HepG2 (cell line): Measurements from ENCODE around the gene PARP8. TPM values are rescaled to one million over a fixed set of nuclear protein-coding genes. Genes with fewer than 3 reads are reported as not detected.

Source experiments
- ATAC-seq: fragments of 200-7000 bp; cut with Tn5 transposase; 3 replicates; pipeline ENCODE4 v1.9.1; 2020; ENCODE audit warnings: mild to moderate bottlenecking, moderate library complexity
- BruUV-seq: library from RNA; stranded (reverse); fragments of 400-500 nt; replicated peaks from 2 replicates; lab custom pipeline; 2021; lab: Mats Ljungman, UMichigan
- CTCF ChIA-PET: fragments of 300-600 bp; formaldehyde crosslinking; extraction: SDS; loops from one replicate; lab custom pipeline; 2021; ENCODE audit warnings: low total read pairs, inconsistent platforms, low intra/inter-chr PET ratio; lab: Yijun Ruan, JAX
- POLR2A ChIA-PET: fragments of 350-600 bp; sonication (Branson Sonifier 250); formaldehyde crosslinking; loops from one replicate; lab custom pipeline; 2020; ENCODE audit warnings: antibody characterized with exemption, inconsistent platforms; lab: Yijun Ruan, JAX
- DNase-seq: peaks from one replicate; pipeline ENCODE4 v3.0.0-alpha.2; 2015; ENCODE audit warnings: low spot score
- FAIRE-seq: peaks from 3 replicates; lab custom pipeline; 2011; peaks lifted over from hg19 to GRCh38; lab: Jason Lieb, UNC
- H2AFZ ChIP-seq: one replicate; pipeline ENCODE4 v1.6.1; 2011; ENCODE audit warnings: low read length, inconsistent platforms
- H3K27ac ChIP-seq: fragments of 300-600 bp; 3 replicates; pipeline ENCODE4 v1.8.0; 2011; ENCODE audit warnings: mixed run types, mild to moderate bottlenecking, mixed read lengths, low read length, inconsistent platforms; ENCODE audit not compliant: insufficient read depth; ENCODE audit errors: extremely low read length
- H3K27me3 ChIP-seq, 2 experiments: fragments of 200-600 bp in 1 of 2; 2 replicates in 1 of 2; 3 replicates in 1 of 2; pipeline versions ENCODE4 v1.6.0 to v1.8.0; 2011; ENCODE audit warnings: low read length in 2 of 2, mild to moderate bottlenecking in 2 of 2, moderate library complexity in 2 of 2, inconsistent platforms in 1 of 2; ENCODE audit not compliant: insufficient read depth in 2 of 2, control insufficient read depth in 1 of 2
- H3K36me3 ChIP-seq, 2 experiments: fragments of 200-600 bp in 1 of 2; replicated peaks in 1 of 2; 2 replicates in 1 of 2; 3 replicates in 1 of 2; pipeline versions ENCODE4 v1.5.1 to v1.8.0; 2011; ENCODE audit warnings: low read length in 2 of 2, inconsistent platforms in 1 of 2; ENCODE audit not compliant: insufficient read depth in 2 of 2, control insufficient read depth in 1 of 2
- H3K4me1 ChIP-seq: 2 replicates; pipeline ENCODE4 v1.5.1; 2012; ENCODE audit warnings: low read length, inconsistent platforms; ENCODE audit not compliant: insufficient read depth
- H3K4me2 ChIP-seq: 2 replicates; pipeline ENCODE4 v1.6.0; 2011; ENCODE audit warnings: low read depth, low read length, inconsistent platforms
- H3K4me3 ChIP-seq, 3 experiments: fragments of 200-600 bp in 1 of 3; sonication (generic), shearing (Covaris generic) in 1 of 3; replicated peaks in 1 of 3; 2 replicates each; pipeline ENCODE4 v1.5.1; 2011 to 2016; ENCODE audit warnings: low read length in 3 of 3, inconsistent platforms in 2 of 3, low read depth in 2 of 3, mild to moderate bottlenecking in 2 of 3, control low read depth in 1 of 3, mixed read lengths in 1 of 3; ENCODE audit not compliant: insufficient read depth in 1 of 3
- H3K79me2 ChIP-seq: one replicate; pipeline ENCODE4 v1.6.1; 2011; ENCODE audit warnings: low read length, inconsistent platforms; ENCODE audit not compliant: insufficient read depth
- H3K9ac ChIP-seq: 2 replicates; pipeline ENCODE4 v1.6.0; 2011; ENCODE audit warnings: mild to moderate bottlenecking, low read depth, low read length, inconsistent platforms; ENCODE audit not compliant: insufficient read depth
- H3K9me3 ChIP-seq: 2 replicates; pipeline ENCODE4 v1.5.1; 2012; ENCODE audit warnings: mild to moderate bottlenecking, low read length
- H4K20me1 ChIP-seq: 2 replicates; pipeline ENCODE4 v1.6.0; 2011; ENCODE audit warnings: inconsistent platforms, mild to moderate bottlenecking, low read length, moderate library complexity; ENCODE audit not compliant: insufficient read depth
- HMGA1 ChIP-seq: sonication (generic); formaldehyde crosslinking; conservative IDR thresholded peaks from 2 replicates; pipeline ENCODE4 v1.4.0; 2020; ENCODE audit warnings: missing genetic modification reagents
- HNF4G ChIP-seq, 2 experiments: sonication (generic) in 1 of 2; formaldehyde crosslinking in 1 of 2; IDR thresholded peaks; 2 replicates each; pipeline versions ENCODE4 v1.4.0 to v1.6.1; 2011 to 2020; ENCODE audit warnings: borderline replicate concordance in 2 of 2, low read depth in 2 of 2, mild to moderate bottlenecking in 2 of 2, low read length in 1 of 2, missing genetic modification reagents in 1 of 2, moderate library complexity in 1 of 2
- HNRNPLL ChIP-seq: fragments of 200-400 bp; formaldehyde crosslinking; IDR thresholded peaks from 2 replicates; pipeline ENCODE4 v1.6.1; 2017; ENCODE audit warnings: mild to moderate bottlenecking, low read depth, low read length; ENCODE audit not compliant: poor library complexity, severe bottlenecking
- PTBP1 ChIP-seq: fragments of 200-400 bp; formaldehyde crosslinking; IDR thresholded peaks from 2 replicates; pipeline ENCODE4 v1.6.1; 2018; ENCODE audit warnings: low read length, low read depth; ENCODE audit not compliant: poor library complexity, severe bottlenecking
- SYNCRIP ChIP-seq: fragments of 200-400 bp; formaldehyde crosslinking; IDR thresholded peaks from 2 replicates; pipeline ENCODE4 v1.6.1; 2018; ENCODE audit warnings: mild to moderate bottlenecking, low read depth, low read length; ENCODE audit not compliant: insufficient read depth
- TRAFD1 ChIP-seq: sonication (generic); formaldehyde crosslinking; IDR thresholded peaks from 2 replicates; pipeline ENCODE4 v1.5.1; 2020; ENCODE audit warnings: missing genetic modification reagents, mild to moderate bottlenecking, borderline replicate concordance
- YEATS4 ChIP-seq: sonication (generic); formaldehyde crosslinking; IDR thresholded peaks from 2 replicates; pipeline ENCODE4 v1.4.0; 2020; ENCODE audit warnings: missing genetic modification reagents, borderline replicate concordance
- ZBTB2 ChIP-seq: sonication (generic); formaldehyde crosslinking; IDR thresholded peaks from 2 replicates; pipeline ENCODE4 v1.8.0; 2022; ENCODE audit warnings: low read depth, missing genetic modification reagents
- ZBTB37 ChIP-seq: sonication (generic); formaldehyde crosslinking; IDR thresholded peaks from 2 replicates; pipeline ENCODE4 v1.4.0; 2020; ENCODE audit warnings: mild to moderate bottlenecking, missing genetic modification reagents
- ZNF331 ChIP-seq: sonication (generic); formaldehyde crosslinking; IDR thresholded peaks from 2 replicates; pipeline ENCODE4 v1.4.0; 2020; ENCODE audit warnings: missing genetic modification reagents
- ZNF652 ChIP-seq: IDR thresholded peaks from 2 replicates; pipeline ENCODE4 v1.6.1; 2016; ENCODE audit warnings: low read depth, borderline replicate concordance
- ZNF670 ChIP-seq: sonication (generic); formaldehyde crosslinking; IDR thresholded peaks from 2 replicates; pipeline ENCODE4 v1.8.0; 2022; ENCODE audit warnings: mild to moderate bottlenecking, missing genetic modification reagents, borderline replicate concordance
- ZSCAN31 ChIP-seq: sonication (generic); formaldehyde crosslinking; IDR thresholded peaks from 2 replicates; pipeline ENCODE4 v1.5.0; 2020; ENCODE audit warnings: low read depth, mild to moderate bottlenecking, missing genetic modification reagents
- WGBS: methylation state at CpG from one replicate; pipeline ENCODE4 v1.1.6; 2017; ENCODE audit warnings: low lambda C conversion rate; 5-methylcytosine and 5-hydroxymethylcytosine counted together
- in situ Hi-C: cut with HindIII; loops from 2 replicates; pipeline ENCODE4 v1.10.0; 2017; ENCODE audit warnings: low pct_unique_long_range_greater_than_20kb; ENCODE audit not compliant: extremely low pct_ligation_motif_present
- intact Hi-C: fragments of 100-400 bp; cut with micrococcal nuclease; formaldehyde crosslinking; loops from one replicate; pipeline ENCODE4 v1.10.0; 2022; ENCODE audit not compliant: unreplicated experiment
- polyA plus RNA-seq, 8 experiments: library from polyadenylated mRNA; depleted of rRNA in 3 of 8; stranded (reverse) in 7 of 8; unstranded in 1 of 8; fragments of >200 nt; fragmentation: Illumina TruSeq in 4 of 8; extraction: Trizol in 4 of 8; gene quantifications; 2 replicates each; pipeline versions ENCODE4 v1.2.1 to v1.2.3, GENCODE V29; 2011 to 2016; ENCODE audit warnings: low read depth in 4 of 8, missing spikeins in 1 of 8, mixed read lengths in 1 of 8; ENCODE audit not compliant: insufficient read depth in 1 of 8
- total RNA-seq, 5 experiments: library from RNA; depleted of rRNA; stranded (reverse); fragments of >200 nt; fragmentation: Illumina TruSeq; extraction: Trizol; gene quantifications; 2 replicates each; pipeline ENCODE4 v1.2.3, GENCODE V29; 2016; ENCODE audit warnings: low read depth in 1 of 5

PARP8 gene
- total and polyA plus RNA-seq, 2 of the 13 experiments (the other 11 are each of a cell fraction or from before 2014, with no cell fraction given): 0.11 to 0.29 TPM

GRCh38 chr5:50798002-50798401, 131.6 kb downstream of the PARP8 start:
- CTCF ChIA-PET: no interaction called here
- no peak for TF ChIP-seq SYNCRIP
- TF ChIP-seq ZBTB37 (CRISPR knock-in tag): no peak
- TF ChIP-seq ZSCAN31 (CRISPR knock-in tag): no peak
- TF ChIP-seq PTBP1: no peak
- no peak for TF ChIP-seq ZNF652 (CRISPR knock-in tag)
- TF ChIP-seq HMGA1 (CRISPR knock-in tag): no peak
- no TSS peak for BruUV-seq

GRCh38 chr5:50799596-50799995, 133.2 kb downstream of the PARP8 start:
- Histone ChIP-seq H3K79me2 (no peaks in the 10 kb centered on the region), H3K9me3 (no peaks in the 10 kb centered on the region), H3K36me3 (no peaks in the 10 kb centered on the region), H4K20me1 (no peaks in the 10 kb centered on the region), H3K4me2 (no peak overlapping the region), H3K27me3 (no peaks in the 10 kb centered on the region), H3K4me1 (no peaks in the 10 kb centered on the region), H3K4me3 (no peak overlapping the region), H3K27ac (no peak overlapping the region), H2AFZ (no peak overlapping the region), H3K9ac (no peak overlapping the region)
- CTCF ChIA-PET: no interaction called here
- DNase-seq (no peak), FAIRE-seq (no peak), ATAC-seq (no peak)
- POLR2A ChIA-PET: no interaction called here
- WGBS: 0% methylated on average over 2 of the region's 2 CpGs
- no TSS peak for BruUV-seq
- intact Hi-C loops (no loop called here), in situ Hi-C loops (no loop called here)
- TF ChIP-seq ZBTB2 (CRISPR knock-in tag): no peak
- TF ChIP-seq YEATS4: no peak
- no peak for TF ChIP-seq HNF4G (IDR thresholded peaks at IDR 0.05; ENCODE audit: borderline replicate concordance, low read depth, low read length)
- no peak for TF ChIP-seq HNF4G (CRISPR knock-in tag; IDR thresholded peaks at IDR 0.05; ENCODE audit: borderline replicate concordance, low read depth)
- no peak for TF ChIP-seq ZNF331 (CRISPR knock-in tag)
- no peak for TF ChIP-seq HNRNPLL
- TF ChIP-seq TRAFD1 (CRISPR knock-in tag): no peak
- no peak for TF ChIP-seq ZNF670 (CRISPR knock-in tag)

More at GRCh38 chr5:50798002-50798401, 131.6 kb downstream of the PARP8 start:
- H3K4me2 ChIP-seq: no peak overlapping the region
- no peaks in the 10 kb centered on the region for H3K36me3 ChIP-seq
- H3K27me3 ChIP-seq: no peaks in the 10 kb centered on the region
- POLR2A ChIA-PET: no interaction called here
- no peaks in the 10 kb centered on the region for H4K20me1 ChIP-seq
- no peaks in the 10 kb centered on the region for H3K4me1 ChIP-seq
- no peak overlapping the region for H3K27ac ChIP-seq
- H3K4me3 ChIP-seq: no peak overlapping the region
- H3K9me3 ChIP-seq: no peaks in the 10 kb centered on the region
- ATAC-seq (no peak), FAIRE-seq (no peak), DNase-seq (no peak)
- in situ Hi-C loops: no loop called here
- intact Hi-C loops: no loop called here
- H3K9ac ChIP-seq: no peak overlapping the region
- H3K79me2 ChIP-seq: no peaks in the 10 kb centered on the region
- 8% methylated on average over 2 of the region's 2 CpGs for WGBS
- H2AFZ ChIP-seq: peak overlapping the region; percentile 27
